ENCODE data around the gene OAF.

OAF gene

GRCh38 chr11:120196826-120197225 lies 14.0 kb upstream of the OAF start:
- H3K9ac ChIP-seq, result no peak overlapping the region
- H2AFZ ChIP-seq, result no peak overlapping the region
- no peak overlapping the region for H3K4me3 ChIP-seq (ENCODE audit: low read depth, low read length)
- no peaks in the 10 kb centered on the region for H3K27me3 ChIP-seq (ENCODE audit: control insufficient read depth, insufficient read depth, low read length)
- TF ChIP-seq CTCF (IDR thresholded peaks at IDR 0.05), result no peak
- peaks cover 12% of the 10 kb centered on the region for H3K4me1 ChIP-seq
- no peaks in the 10 kb centered on the region for H3K9me3 ChIP-seq (ENCODE audit: control insufficient read depth, low read length)
- no peaks in the 10 kb centered on the region for H3K36me3 ChIP-seq (ENCODE audit: control insufficient read depth, insufficient read depth, low read length)
- no peaks in the 10 kb centered on the region for H3K79me2 ChIP-seq
- H3K27ac ChIP-seq, result no peak overlapping the region
- H3K4me2 ChIP-seq (ENCODE audit: low read length), result no peak overlapping the region

GRCh38 chr11:120197251-120197891 lies 13.5 kb upstream of the OAF start:
- no peak for TF ChIP-seq CTCF (IDR thresholded peaks at IDR 0.05)
- Histone ChIP-seq H3K79me2 (no peaks in the 10 kb centered on the region), H3K4me1 (peaks cover 12% of the 10 kb centered on the region), H3K9ac (no peak overlapping the region), H2AFZ (no peak overlapping the region), H3K4me2 (ENCODE audit: low read length) (no peak overlapping the region), H3K9me3 (ENCODE audit: control insufficient read depth, low read length) (no peaks in the 10 kb centered on the region), H3K27me3 (ENCODE audit: control insufficient read depth, insufficient read depth, low read length) (no peaks in the 10 kb centered on the region), H3K27ac (no peak overlapping the region), H3K36me3 (ENCODE audit: control insufficient read depth, insufficient read depth, low read length) (no peaks in the 10 kb centered on the region), H3K4me3 (ENCODE audit: low read depth, low read length) (no peak overlapping the region)

GRCh38 chr11:120197977-120198376 lies 12.9 kb upstream of the OAF start:
- H3K9ac ChIP-seq, result no peak overlapping the region
- H3K4me1 ChIP-seq, result peaks cover 7% of the 10 kb centered on the region

GRCh38 chr11:120198403-120198786 lies 12.4 kb upstream of the OAF start:
- Histone ChIP-seq H3K9ac (no peak overlapping the region), H3K4me3 (ENCODE audit: low read depth, low read length) (no peak overlapping the region), H3K79me2 (no peaks in the 10 kb centered on the region), H3K9me3 (ENCODE audit: control insufficient read depth, low read length) (no peaks in the 10 kb centered on the region), H3K27ac (no peak overlapping the region), H3K36me3 (ENCODE audit: control insufficient read depth, insufficient read depth, low read length) (no peaks in the 10 kb centered on the region), H3K27me3 (ENCODE audit: control insufficient read depth, insufficient read depth, low read length) (no peaks in the 10 kb centered on the region), H2AFZ (no peak overlapping the region), H3K4me1 (peaks cover 2% of the 10 kb centered on the region), H3K4me2 (ENCODE audit: low read length) (no peak overlapping the region)
- no peak for TF ChIP-seq CTCF (IDR thresholded peaks at IDR 0.05)

More at GRCh38 chr11:120197977-120198376, 12.9 kb upstream of the OAF start:
- no peak overlapping the region for H3K4me3 ChIP-seq (ENCODE audit: low read depth, low read length)
- H3K9me3 ChIP-seq (ENCODE audit: control insufficient read depth, low read length), result no peaks in the 10 kb centered on the region
- H3K27ac ChIP-seq, result no peak overlapping the region
- no peaks in the 10 kb centered on the region for H3K27me3 ChIP-seq (ENCODE audit: control insufficient read depth, insufficient read depth, low read length)
- no peak overlapping the region for H2AFZ ChIP-seq
- H3K79me2 ChIP-seq, result no peaks in the 10 kb centered on the region
- TF ChIP-seq CTCF (IDR thresholded peaks at IDR 0.05), result no peak
- H3K4me2 ChIP-seq (ENCODE audit: low read length), result no peak overlapping the region
- H3K36me3 ChIP-seq (ENCODE audit: control insufficient read depth, insufficient read depth, low read length), result no peaks in the 10 kb centered on the region

- Histone ChIP-seq H3K36me3 (ENCODE audit: control insufficient read depth, insufficient read depth, low read length) (no peaks in the 10 kb centered on the region), H3K4me3 (ENCODE audit: low read depth, low read length) (no peak overlapping the region), H3K9ac (no peak overlapping the region), H3K9me3 (ENCODE audit: control insufficient read depth, low read length) (no peaks in the 10 kb centered on the region), H2AFZ (no peak overlapping the region), H3K4me1 (no peaks in the 10 kb centered on the region), H3K4me2 (ENCODE audit: low read length) (no peak overlapping the region), H3K79me2 (no peaks in the 10 kb centered on the region), H3K27me3 (ENCODE audit: control insufficient read depth, insufficient read depth, low read length) (no peaks in the 10 kb centered on the region), H3K27ac (no peak overlapping the region)
- TF ChIP-seq CTCF (IDR thresholded peaks at IDR 0.05), result no peak
These were observed 11.9 kb upstream of the OAF start for GRCh38 chr11:120198787-120199469.

Data from parathyroid adenoma (tissue), 2 donors.